PC-3 (cell line): ENCODE data around the gene APOBEC2.

Source experiments
- EZH2phosphoT487 ChIP-seq: fragments of 300-600 bp; sonication (generic); IDR thresholded peaks from 2 replicates; pipeline ENCODE4 v1.6.1; 2018; ENCODE audit warnings: mild to moderate bottlenecking, antibody characterized with exemption, low read length, borderline replicate concordance
- TF ChIP-seq, protein P1 (sequence below): fragments of 300-600 bp; sonication (generic); conservative IDR thresholded peaks from 2 replicates; pipeline ENCODE4 v1.5.1; 2017; ENCODE audit warnings: antibody characterized with exemption, low read depth, mild to moderate bottlenecking, low read length

DNA sequence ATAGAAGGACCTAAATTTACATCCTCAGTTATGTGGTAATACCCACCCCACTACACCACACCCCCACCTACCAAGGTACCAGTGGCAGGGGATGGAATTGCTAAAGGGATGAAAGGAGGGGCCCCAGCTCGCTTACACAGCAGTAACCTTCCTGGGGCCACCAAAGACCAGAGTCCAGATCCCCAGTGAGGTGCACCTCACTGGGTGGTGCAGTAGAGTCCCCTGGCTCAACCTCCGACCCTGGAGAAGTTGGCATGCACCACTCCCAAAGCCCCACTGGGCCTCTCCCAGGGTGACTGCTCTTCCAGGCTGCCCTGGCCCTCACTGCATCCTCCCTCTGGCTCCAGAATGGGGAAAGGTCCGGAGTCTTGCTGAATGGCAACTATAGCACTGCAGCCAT is 14.8 kb upstream of the APOBEC2 start:
- TF ChIP-seq, protein P1, sequence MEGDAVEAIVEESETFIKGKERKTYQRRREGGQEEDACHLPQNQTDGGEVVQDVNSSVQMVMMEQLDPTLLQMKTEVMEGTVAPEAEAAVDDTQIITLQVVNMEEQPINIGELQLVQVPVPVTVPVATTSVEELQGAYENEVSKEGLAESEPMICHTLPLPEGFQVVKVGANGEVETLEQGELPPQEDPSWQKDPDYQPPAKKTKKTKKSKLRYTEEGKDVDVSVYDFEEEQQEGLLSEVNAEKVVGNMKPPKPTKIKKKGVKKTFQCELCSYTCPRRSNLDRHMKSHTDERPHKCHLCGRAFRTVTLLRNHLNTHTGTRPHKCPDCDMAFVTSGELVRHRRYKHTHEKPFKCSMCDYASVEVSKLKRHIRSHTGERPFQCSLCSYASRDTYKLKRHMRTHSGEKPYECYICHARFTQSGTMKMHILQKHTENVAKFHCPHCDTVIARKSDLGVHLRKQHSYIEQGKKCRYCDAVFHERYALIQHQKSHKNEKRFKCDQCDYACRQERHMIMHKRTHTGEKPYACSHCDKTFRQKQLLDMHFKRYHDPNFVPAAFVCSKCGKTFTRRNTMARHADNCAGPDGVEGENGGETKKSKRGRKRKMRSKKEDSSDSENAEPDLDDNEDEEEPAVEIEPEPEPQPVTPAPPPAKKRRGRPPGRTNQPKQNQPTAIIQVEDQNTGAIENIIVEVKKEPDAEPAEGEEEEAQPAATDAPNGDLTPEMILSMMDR = no peak
- no peak for TF ChIP-seq EZH2phosphoT487
